Spinal cord (tissue), 10 donors: ENCODE results near the gene ARHGAP26. TPM values are rescaled to one million over a fixed set of nuclear protein-coding genes. Genes with fewer than 3 reads are reported as not detected.
A peak's percentile ranks its signal among the peaks of the same experiment; 100 is the strongest.
"Not testable (repeated sequence)": the region's sequence is repeated elsewhere in the genome, so short reads cannot be mapped to it uniquely, and the experiment has no call there.

Experiments used
- DNase-seq, 6 donors: peaks; one replicate each; pipeline versions ENCODE4 v3.0.0 to v3.0.0-alpha.2; 2013 to 2015; ENCODE audit warnings: low spot score in 6 of 6, low read depth in 4 of 6
- H3K27ac ChIP-seq: one replicate; pipeline ENCODE4 v1.5.1; 2013; ENCODE audit warnings: low read depth, low read length, control low read depth
- H3K27me3 ChIP-seq: one replicate; pipeline ENCODE4 v1.6.1; 2013; ENCODE audit warnings: low read length; ENCODE audit not compliant: control insufficient read depth, insufficient read depth
- H3K36me3 ChIP-seq: one replicate; pipeline ENCODE4 v1.6.1; 2013; ENCODE audit warnings: low read length; ENCODE audit not compliant: control insufficient read depth, insufficient read depth
- H3K4me1 ChIP-seq: one replicate; pipeline ENCODE4 v1.6.1; 2013; ENCODE audit warnings: low read length; ENCODE audit not compliant: control insufficient read depth, insufficient read depth
- H3K4me3 ChIP-seq: one replicate; pipeline ENCODE4 v1.5.1; 2013; ENCODE audit warnings: low read depth, low read length, control low read depth
- H3K9me3 ChIP-seq: one replicate; pipeline ENCODE4 v1.6.1; 2013; ENCODE audit warnings: low read length; ENCODE audit not compliant: control insufficient read depth, insufficient read depth
- WGBS: methylation state at CpG from one replicate; pipeline ENCODE4 v1.1.5; 2013; ENCODE audit warnings: missing lambda C conversion rate; ENCODE audit not compliant: insufficient coverage; 5-methylcytosine and 5-hydroxymethylcytosine counted together
- polyA plus RNA-seq, 2 donors: library from polyadenylated mRNA; unstranded; fragments of 120-200 nt; gene quantifications; one replicate each; pipeline ENCODE4 v1.2.1, GENCODE V29; 2013; ENCODE audit not compliant: insufficient read length in 2 of 2
- total RNA-seq, 2 donors: library from RNA; depleted of rRNA in 1 of 2; stranded (reverse); fragments of 120-200 nt in 1 of 2; fragments of >200 nt in 1 of 2; gene quantifications; one replicate each; pipeline versions ENCODE4 v1.2.3 to v1.2.4, GENCODE V29; 2013 to 2014
- donor health status: healthy.

The ARHGAP26 gene
- total and polyA plus RNA-seq, 4 donors: 21.9 to 39.7 (median 22.4) TPM

DNA sequence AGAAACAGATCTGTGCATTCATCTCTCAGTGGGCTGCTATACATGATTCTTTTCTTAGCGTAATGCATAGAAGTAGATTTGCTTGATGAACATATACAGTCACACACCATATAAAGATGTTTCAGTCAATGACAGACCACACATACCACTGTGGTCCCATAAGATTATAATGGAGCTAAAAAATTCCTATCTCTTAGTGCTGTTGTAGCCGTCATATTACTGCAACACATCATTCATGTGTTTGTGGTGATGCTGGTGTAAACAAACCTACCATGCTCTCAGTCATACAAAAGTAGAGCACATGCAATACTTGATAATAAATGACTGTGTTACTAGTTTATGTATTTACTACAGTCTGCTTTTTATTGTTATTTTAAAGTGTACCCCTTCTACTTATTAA, 214.3 kb downstream of the ARHGAP26 start:
- no CpG with 5 or more reads among the region's 2 CpGs for WGBS
- Histone ChIP-seq H3K27me3 (no peaks in the 10 kb centered on the region), H3K4me1 (peaks cover 19% of the 10 kb centered on the region), H3K27ac (no peak overlapping the region), H3K4me3 (no peak overlapping the region), H3K36me3 (no peaks in the 10 kb centered on the region), H3K9me3 (no peaks in the 10 kb centered on the region)
- DNase-seq: no peak

DNA sequence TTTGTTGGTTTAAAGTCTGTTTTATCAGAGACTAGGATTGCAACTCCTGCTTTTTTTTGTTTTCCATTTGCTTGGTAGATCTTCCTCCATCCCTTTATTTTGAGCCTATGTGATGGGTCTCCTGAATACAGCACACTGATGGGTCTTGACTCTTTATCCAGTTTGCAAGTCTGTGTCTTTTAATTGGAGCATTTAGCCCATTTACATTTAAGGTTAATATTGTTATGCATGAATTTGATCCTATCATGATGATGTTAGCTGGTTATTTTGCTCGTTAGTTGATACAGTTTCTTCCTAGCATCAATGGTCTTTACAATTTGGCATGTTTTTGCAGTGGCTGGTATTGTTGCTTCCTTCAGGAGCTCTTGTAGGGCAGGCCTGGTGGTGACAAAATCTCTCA, 219.1 kb downstream of the ARHGAP26 start:
- not testable (repeated sequence) for H3K9me3 ChIP-seq, H3K27me3 ChIP-seq, H3K36me3 ChIP-seq, H3K27ac ChIP-seq, H3K4me1 ChIP-seq, DNase-seq, H3K4me3 ChIP-seq
- WGBS: no CpG with 5 or more reads among the region's 1 CpG

- not testable (repeated sequence) for H3K27me3 ChIP-seq, H3K4me1 ChIP-seq, H3K4me3 ChIP-seq, H3K36me3 ChIP-seq, H3K27ac ChIP-seq, DNase-seq, H3K9me3 ChIP-seq
- 100% methylated on average over 2 of the region's 8 CpGs for WGBS
Observed at GRCh38 chr5:142990073-142990472, 219.9 kb downstream of the ARHGAP26 start.

DNA sequence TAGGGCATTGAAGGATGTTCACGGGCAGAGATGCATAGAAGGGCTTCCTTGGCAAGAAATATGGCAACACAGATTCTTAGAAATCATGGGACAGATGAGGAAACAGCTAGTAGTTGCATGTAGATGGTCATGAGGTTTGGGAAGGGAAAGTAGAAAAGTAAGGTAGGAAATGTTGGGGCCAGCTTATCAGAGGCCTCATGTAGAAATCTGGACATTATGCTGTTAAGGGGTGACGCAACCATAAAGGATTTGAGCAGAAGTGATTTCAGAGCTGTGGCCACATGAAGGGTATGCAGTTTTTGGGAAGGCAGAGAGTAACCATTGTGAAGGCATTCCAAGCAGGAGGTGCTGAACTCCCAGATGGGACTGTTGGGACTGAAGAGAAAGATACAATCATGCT, 224.0 kb downstream of the ARHGAP26 start:
- Histone ChIP-seq H3K27me3 (no peaks in the 10 kb centered on the region), H3K36me3 (no peaks in the 10 kb centered on the region), H3K9me3 (peaks cover 2% of the 10 kb centered on the region), H3K27ac (no peak overlapping the region), H3K4me1 (peaks cover 2% of the 10 kb centered on the region), H3K4me3 (no peak overlapping the region)
- WGBS: 96% methylated on average over 2 of the region's 2 CpGs
- no peak for DNase-seq

- H3K27ac ChIP-seq, DNase-seq, H3K4me1 ChIP-seq, H3K9me3 ChIP-seq, H3K36me3 ChIP-seq, H3K27me3 ChIP-seq, H3K4me3 ChIP-seq: not testable (repeated sequence)
Observed at GRCh38 chr5:142995621-142996020, 225.4 kb downstream of the ARHGAP26 start.

- Histone ChIP-seq H3K4me1 (peaks cover 2% of the 10 kb centered on the region), H3K36me3 (no peaks in the 10 kb centered on the region), H3K27me3 (no peaks in the 10 kb centered on the region), H3K27ac (no peak overlapping the region), H3K9me3 (no peaks in the 10 kb centered on the region), H3K4me3 (no peak overlapping the region)
- WGBS: 100% methylated on average over 1 of the region's 1 CpG
- DNase-seq: no peak
Observed at GRCh38 chr5:142997591-142997990, 227.4 kb downstream of the ARHGAP26 start.

- no peak overlapping the region for H3K27ac ChIP-seq
- H3K9me3 ChIP-seq: no peaks in the 10 kb centered on the region
- no peaks in the 10 kb centered on the region for H3K27me3 ChIP-seq
- H3K4me3 ChIP-seq: no peak overlapping the region
- no peaks in the 10 kb centered on the region for H3K36me3 ChIP-seq
- DNase-seq: no peak
- 64% methylated on average over 2 of the region's 6 CpGs for WGBS
- peaks cover 2% of the 10 kb centered on the region for H3K4me1 ChIP-seq
Observed at GRCh38 chr5:142998316-142999020, 228.3 kb downstream of the ARHGAP26 start.

DNA sequence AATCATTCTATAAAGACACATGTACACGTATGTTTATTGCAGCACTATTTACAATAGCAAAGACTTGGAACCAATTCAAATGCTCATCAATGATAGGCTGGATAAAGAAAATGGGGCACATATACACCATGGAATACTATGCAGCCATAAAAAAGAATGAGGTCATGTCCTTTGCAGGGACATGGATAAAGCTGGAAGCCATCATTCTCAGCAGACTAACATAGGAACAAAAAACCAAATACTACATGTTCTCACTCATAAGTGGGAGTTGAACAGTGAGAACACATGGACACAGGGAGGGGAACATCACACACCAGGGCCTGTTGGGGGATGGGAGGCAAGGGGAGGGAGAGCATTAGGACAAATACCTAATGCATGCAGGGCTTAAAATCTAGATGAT, 230.4 kb downstream of the ARHGAP26 start:
- H3K27ac ChIP-seq, DNase-seq, H3K9me3 ChIP-seq, H3K27me3 ChIP-seq, H3K4me3 ChIP-seq, H3K4me1 ChIP-seq, H3K36me3 ChIP-seq: not testable (repeated sequence)
- WGBS: no CpG with 5 or more reads among the region's 1 CpG

- peak overlapping the region; percentile 49 for H3K27ac ChIP-seq
- H3K4me3 ChIP-seq: no peak overlapping the region
- H3K4me1 ChIP-seq: peaks cover 8% of the 10 kb centered on the region
- H3K9me3 ChIP-seq: no peaks in the 10 kb centered on the region
- no peaks in the 10 kb centered on the region for H3K27me3 ChIP-seq
- DNase-seq: no peak
- H3K36me3 ChIP-seq: no peaks in the 10 kb centered on the region
- WGBS: 63% methylated on average over 4 of the region's 8 CpGs
Observed at GRCh38 chr5:143001764-143002351, 231.7 kb downstream of the ARHGAP26 start.
